B cell (primary cell): ENCODE measurements around the gene COG5. TPM values are rescaled to one million over a fixed set of nuclear protein-coding genes. Genes with fewer than 3 reads are reported as not detected.

Experiments used
- ATAC-seq: fragments of 200-7000 bp; cut with Tn5 transposase; one replicate; pipeline ENCODE4 v1.10.0; 2021; ENCODE audit warnings: low read depth, mild to moderate bottlenecking, moderate number of reproducible peaks, moderate library complexity
- CTCF ChIA-PET: fragments of 350-600 bp; sonication (Branson Sonifier 250); formaldehyde crosslinking; loops from one replicate; lab custom pipeline; 2021; ENCODE audit warnings: antibody characterized with exemption, inconsistent platforms; lab: Charles Lee
- POLR2A ChIA-PET: fragments of 350-600 bp; sonication (Branson Sonifier 250); formaldehyde crosslinking; loops from one replicate; lab custom pipeline; 2021; ENCODE audit warnings: antibody characterized with exemption; lab: Charles Lee
- DNase-seq: peaks from one replicate; pipeline ENCODE4 v3.0.0; 2013
- H2AFZ ChIP-seq: 2 replicates; pipeline ENCODE4 v1.6.1; 2012; ENCODE audit warnings: mild to moderate bottlenecking, low read depth, low read length; ENCODE audit not compliant: insufficient read depth, poor library complexity, severe bottlenecking
- H3K27ac ChIP-seq, 2 donors: 1 replicate in 1 of 2; 2 replicates in 1 of 2; pipeline ENCODE4 v1.5.1; 2012 to 2013; ENCODE audit warnings: low read length in 2 of 2, mild to moderate bottlenecking in 2 of 2, moderate library complexity in 1 of 2
- H3K27me3 ChIP-seq, 4 experiments: fragments of 200-600 bp in 1 of 4; sonication (generic) in 1 of 4; replicated peaks in 1 of 4; 1 replicate in 2 of 4; 2 replicates in 2 of 4; pipeline versions ENCODE4 v1.6.1 to v1.7.0; 2013 to 2016; ENCODE audit warnings: low read length in 3 of 4, mild to moderate bottlenecking in 2 of 4, mixed read lengths in 1 of 4, moderate library complexity in 1 of 4; ENCODE audit not compliant: insufficient read depth in 4 of 4, control insufficient read depth in 3 of 4; ENCODE audit errors: control extremely low read depth in 1 of 4
- H3K36me3 ChIP-seq, 2 experiments: replicated peaks in 1 of 2; 1 replicate in 1 of 2; 2 replicates in 1 of 2; pipeline versions ENCODE4 v1.6.1 to v1.7.1; 2013; ENCODE audit warnings: low read length in 1 of 2; ENCODE audit not compliant: insufficient read depth in 2 of 2, control insufficient read depth in 1 of 2; ENCODE audit errors: control extremely low read depth in 1 of 2, extremely low read depth in 1 of 2
- H3K4me1 ChIP-seq, 2 donors: fragments of 200-600 bp in 1 of 2; sonication (generic) in 1 of 2; 1 replicate in 1 of 2; 2 replicates in 1 of 2; pipeline versions ENCODE4 v1.5.1 to v1.6.1; 2013 to 2017; ENCODE audit warnings: low read length in 2 of 2; ENCODE audit not compliant: control insufficient read depth in 2 of 2, insufficient read depth in 2 of 2
- H3K4me2 ChIP-seq: replicated peaks from 2 replicates; pipeline ENCODE3; 2012; ENCODE audit warnings: mild to moderate bottlenecking, low read depth, low read length; ENCODE audit not compliant: poor library complexity, severe bottlenecking
- H3K4me3 ChIP-seq, 5 experiments: fragments of 200-600 bp in 1 of 5; sonication (generic) in 1 of 5; 1 replicate in 3 of 5; 2 replicates in 2 of 5; pipeline versions ENCODE4 v1.5.1 to v1.7.0; 2011 to 2016; ENCODE audit warnings: low read length in 4 of 5, mild to moderate bottlenecking in 4 of 5, low read depth in 2 of 5, control low read depth in 1 of 5, moderate library complexity in 1 of 5; ENCODE audit not compliant: insufficient read depth in 1 of 5; ENCODE audit errors: control extremely low read depth in 1 of 5, extremely low read depth in 1 of 5
- H3K79me2 ChIP-seq: fragments of 200-600 bp; sonication (generic); one replicate; pipeline ENCODE4 v1.6.0; 2016; ENCODE audit warnings: low read length; ENCODE audit not compliant: control insufficient read depth, insufficient read depth
- H3K9ac ChIP-seq: fragments of 200-600 bp; sonication (generic); 2 replicates; pipeline ENCODE4 v1.6.1; 2017; ENCODE audit warnings: mild to moderate bottlenecking, low read length, moderate library complexity
- H3K9me3 ChIP-seq, 3 donors: one replicate each; pipeline versions ENCODE4 v1.6.1 to v1.7.1; 2013; ENCODE audit warnings: low read length in 2 of 3; ENCODE audit not compliant: control insufficient read depth in 2 of 3, insufficient read depth in 1 of 3; ENCODE audit errors: control extremely low read depth in 1 of 3
- H4K20me1 ChIP-seq: 2 replicates; pipeline ENCODE4 v1.6.0; 2012; ENCODE audit warnings: mild to moderate bottlenecking, low read length; ENCODE audit not compliant: insufficient read depth, control insufficient read depth, poor library complexity, severe bottlenecking
- H3K27ac Mint-ChIP-seq: one replicate; pipeline ENCODE4 v1.8.0; 2021; ENCODE audit warnings: mixed read lengths
- H3K27me3 Mint-ChIP-seq: one replicate; pipeline ENCODE4 v1.8.0; 2021; ENCODE audit warnings: mixed read lengths
- H3K4me1 Mint-ChIP-seq: one replicate; pipeline ENCODE4 v1.8.0; 2021; ENCODE audit warnings: mixed read lengths
- H3K4me3 Mint-ChIP-seq: one replicate; pipeline ENCODE4 v1.8.0; 2021; ENCODE audit warnings: mixed read lengths
- H3K9me3 Mint-ChIP-seq: one replicate; pipeline ENCODE4 v1.8.0; 2022; ENCODE audit warnings: mixed read lengths; ENCODE audit not compliant: insufficient read depth
- EZH2 ChIP-seq: IDR thresholded peaks from 2 replicates; pipeline ENCODE4 v1.6.1; 2012; ENCODE audit warnings: borderline replicate concordance, low read depth, mild to moderate bottlenecking, moderate library complexity, low read length; ENCODE audit not compliant: insufficient read depth, poor library complexity, severe bottlenecking
- WGBS: methylation state at CpG from one replicate; pipeline ENCODE4 v1.1.5; 2013; ENCODE audit warnings: missing lambda C conversion rate; ENCODE audit not compliant: insufficient coverage; 5-methylcytosine and 5-hydroxymethylcytosine counted together
- intact Hi-C: fragments of 100-400 bp; cut with micrococcal nuclease; formaldehyde crosslinking; loops from one replicate; pipeline ENCODE4 v1.10.0; 2022
- polyA plus RNA-seq: library from polyadenylated mRNA; depleted of rRNA; stranded (reverse); fragments of >200 nt; gene quantifications from 2 replicates; pipeline ENCODE4 v1.2.3, GENCODE V29; 2012
- total RNA-seq, 2 donors: library from RNA; stranded (reverse); fragments of 120-200 nt in 1 of 2; gene quantifications; 1 replicate in 1 of 2; 2 replicates in 1 of 2; pipeline versions ENCODE4 v1.2.3 to v1.2.4, GENCODE V29; 2013 to 2022
- TF ChIP-seq, protein P1 (sequence below): fragments of 200-600 bp; IDR thresholded peaks from one replicate; pipeline ENCODE4 v1.8.0; 2022; ENCODE audit warnings: antibody characterized with exemption, mild to moderate bottlenecking

The COG5 gene
- total and polyA plus RNA-seq, 2 donors (not counting 1 experiment from before 2014, with no cell fraction given), result 7.0 to 73.0 TPM

DNA sequence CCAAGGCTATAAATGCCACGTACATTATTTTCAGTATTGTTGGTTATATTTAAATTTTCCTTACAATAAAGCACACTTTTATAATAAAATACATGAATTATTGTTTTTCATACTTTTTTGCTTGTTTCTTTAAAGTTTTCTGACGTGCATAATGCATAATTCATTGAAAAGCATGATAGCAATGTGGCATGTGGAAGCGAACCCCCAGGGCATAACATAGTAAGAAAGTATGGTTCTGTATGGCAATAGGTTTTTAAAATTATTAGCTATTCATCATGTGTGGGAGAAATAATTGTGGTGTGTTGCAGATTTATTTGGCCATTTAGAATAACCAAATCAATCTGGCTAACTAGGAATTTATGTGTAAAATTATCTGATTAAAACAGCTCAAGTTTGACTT lies 402.3 kb downstream of the COG5 start:
- Mint-ChIP-seq H3K27ac (no peak overlapping the region), H3K4me1 (peaks cover 3% of the 10 kb centered on the region), H3K27me3 (peaks cover 12% of the 10 kb centered on the region), H3K4me3 (no peak overlapping the region), H3K9me3 (no peaks in the 10 kb centered on the region)
- TF ChIP-seq, protein P1, sequence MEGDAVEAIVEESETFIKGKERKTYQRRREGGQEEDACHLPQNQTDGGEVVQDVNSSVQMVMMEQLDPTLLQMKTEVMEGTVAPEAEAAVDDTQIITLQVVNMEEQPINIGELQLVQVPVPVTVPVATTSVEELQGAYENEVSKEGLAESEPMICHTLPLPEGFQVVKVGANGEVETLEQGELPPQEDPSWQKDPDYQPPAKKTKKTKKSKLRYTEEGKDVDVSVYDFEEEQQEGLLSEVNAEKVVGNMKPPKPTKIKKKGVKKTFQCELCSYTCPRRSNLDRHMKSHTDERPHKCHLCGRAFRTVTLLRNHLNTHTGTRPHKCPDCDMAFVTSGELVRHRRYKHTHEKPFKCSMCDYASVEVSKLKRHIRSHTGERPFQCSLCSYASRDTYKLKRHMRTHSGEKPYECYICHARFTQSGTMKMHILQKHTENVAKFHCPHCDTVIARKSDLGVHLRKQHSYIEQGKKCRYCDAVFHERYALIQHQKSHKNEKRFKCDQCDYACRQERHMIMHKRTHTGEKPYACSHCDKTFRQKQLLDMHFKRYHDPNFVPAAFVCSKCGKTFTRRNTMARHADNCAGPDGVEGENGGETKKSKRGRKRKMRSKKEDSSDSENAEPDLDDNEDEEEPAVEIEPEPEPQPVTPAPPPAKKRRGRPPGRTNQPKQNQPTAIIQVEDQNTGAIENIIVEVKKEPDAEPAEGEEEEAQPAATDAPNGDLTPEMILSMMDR, result no peak
- TF ChIP-seq EZH2, result no peak
- H3K27ac ChIP-seq, result no peak overlapping the region
- WGBS, result 100% methylated on average over 1 of the region's 3 CpGs
- H3K4me2 ChIP-seq, result no peak overlapping the region
- H3K4me1 ChIP-seq, result no peaks in the 10 kb centered on the region
- no peak overlapping the region for H3K9ac ChIP-seq
- CTCF ChIA-PET, result interaction anchor here (0.7 to 1.0 kb wide), 3 partner anchors 11 to 214 kb away, joined by 3 to 4 read pairs (median 3); no protein-coding TSS in a partner anchor
- no peaks in the 10 kb centered on the region for H3K9me3 ChIP-seq
- DNase-seq, result no peak
- H2AFZ ChIP-seq, result no peak overlapping the region
- intact Hi-C loops, result loop anchor here (10.0 kb wide), 2 partner anchors 403 to 1487 kb away; partner anchors contain the start of genes COG5 and DUS4L
- H3K27me3 ChIP-seq, result no peaks in the 10 kb centered on the region
- no peaks in the 10 kb centered on the region for H3K36me3 ChIP-seq
- no peaks in the 10 kb centered on the region for H3K79me2 ChIP-seq
- no peaks in the 10 kb centered on the region for H4K20me1 ChIP-seq
- H3K4me3 ChIP-seq, result no peak overlapping the region
- POLR2A ChIA-PET, result no interaction called here
- ATAC-seq, result no peak

DNA sequence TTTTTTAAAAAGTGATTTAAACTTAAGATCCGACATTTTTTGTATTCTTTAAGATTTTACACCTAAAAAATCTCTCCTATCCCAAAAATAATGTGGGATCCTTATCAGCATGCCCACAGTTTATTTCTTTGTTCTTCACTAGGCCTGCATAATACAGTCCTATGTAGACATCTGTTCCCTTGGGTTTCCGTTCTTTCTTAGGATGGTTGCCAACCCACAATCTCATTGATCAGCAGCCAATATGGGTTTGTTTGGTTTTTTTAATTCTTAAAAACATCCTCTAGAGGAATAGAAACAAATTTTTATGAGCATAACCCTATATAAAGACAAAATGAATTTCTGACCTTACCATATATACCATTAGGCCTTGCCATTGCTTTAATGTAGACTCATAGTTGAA lies 403.3 kb downstream of the COG5 start:
- ChIA-PET POLR2A (no interaction called here), CTCF (interaction anchor here (1.0 kb wide), 1 partner anchor 12 kb away, joined by 4 read pairs; no protein-coding TSS in a partner anchor)
- no peaks in the 10 kb centered on the region for H3K9me3 Mint-ChIP-seq
- peaks cover 11% of the 10 kb centered on the region for H3K27me3 Mint-ChIP-seq
- Histone ChIP-seq H3K79me2 (no peaks in the 10 kb centered on the region), H3K4me1 (no peaks in the 10 kb centered on the region), H3K36me3 (no peaks in the 10 kb centered on the region), H3K27ac (no peak overlapping the region), H3K27me3 (no peaks in the 10 kb centered on the region), H3K9ac (no peak overlapping the region), H3K4me3 (no peak overlapping the region), H2AFZ (no peak overlapping the region), H3K9me3 (no peaks in the 10 kb centered on the region), H3K4me2 (no peak overlapping the region), H4K20me1 (no peaks in the 10 kb centered on the region)
- H3K4me3 Mint-ChIP-seq, result no peak overlapping the region
- no peak for TF ChIP-seq EZH2
- TF ChIP-seq, protein P1, result no peak
- no CpG with 5 or more reads among the region's 2 CpGs for WGBS
- DNase-seq (no peak), ATAC-seq (no peak)
- H3K27ac Mint-ChIP-seq, result no peak overlapping the region
- H3K4me1 Mint-ChIP-seq, result no peaks in the 10 kb centered on the region
- intact Hi-C loops, result loop anchor here (10.0 kb wide), 2 partner anchors 404 to 1486 kb away; partner anchors contain the start of genes COG5 and DUS4L
